ENCODE results near the gene TEX36.

DNA sequence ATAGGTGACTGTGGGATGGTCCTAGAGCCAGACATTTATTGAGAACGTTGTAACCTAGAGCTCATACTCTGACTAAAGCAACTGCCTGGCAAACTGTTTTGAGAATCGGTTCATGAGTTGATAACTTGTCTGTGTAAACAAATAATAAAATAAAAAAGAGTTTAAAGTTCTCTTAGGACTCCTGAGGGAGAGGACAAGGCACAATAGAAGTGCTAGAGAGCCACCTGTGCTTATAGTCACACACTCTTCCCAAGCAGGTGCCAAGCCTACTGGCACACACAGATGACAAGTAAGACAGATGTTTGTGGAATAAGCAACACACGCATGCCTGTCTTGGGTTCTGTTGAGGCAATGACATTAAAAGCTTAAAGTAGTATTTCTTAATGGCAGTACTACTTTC, 44.5 kb upstream of the TEX36 start:
- peak; percentile 19 for TF ChIP-seq POLR2AphosphoS5 (IDR thresholded peaks at IDR 0.05)
- no peak for TF ChIP-seq CTCF (IDR thresholded peaks at IDR 0.05)
